Endothelial cell of umbilical vein (primary cell): ENCODE data around the gene NUDT15. TPM values are rescaled to one million over a fixed set of nuclear protein-coding genes. Genes with fewer than 3 reads are reported as not detected.

ENCODE experiments used
- BruUV-seq: library from RNA; stranded (reverse); fragments of 400-500 nt; replicated peaks from 2 replicates; lab custom pipeline; 2021; lab: Mats Ljungman, UMichigan
- CTCF ChIA-PET: fragments of 300-600, 350-600 bp; sonication (Branson Sonifier 250); formaldehyde crosslinking; loops from one replicate; lab custom pipeline; 2021; ENCODE audit warnings: antibody characterized with exemption, inconsistent platforms; lab: Charles Lee
- POLR2A ChIA-PET: fragments of 300-600, 350-600 bp; sonication (Branson Sonifier 250); formaldehyde crosslinking; loops from one replicate; lab custom pipeline; 2021; ENCODE audit warnings: antibody characterized with exemption, inconsistent platforms; lab: Charles Lee
- DNase-seq: peaks from one replicate; pipeline ENCODE4 v3.0.0-alpha.2; 2011; ENCODE audit warnings: low read depth, low spot score
- FAIRE-seq: peaks from 2 replicates; lab custom pipeline; 2011; peaks lifted over from hg19 to GRCh38; lab: Jason Lieb, UNC
- H2AFZ ChIP-seq: 2 replicates; pipeline ENCODE4 v1.6.0; 2012; ENCODE audit warnings: low read depth, low read length, control low read depth, inconsistent platforms
- H3K27ac ChIP-seq: 2 replicates; pipeline ENCODE4 v1.5.1; 2011; ENCODE audit warnings: low read depth, mild to moderate bottlenecking, control low read depth, low read length, moderate library complexity; ENCODE audit not compliant: insufficient read depth
- H3K27me3 ChIP-seq, 2 experiments: 2 replicates each; pipeline versions ENCODE4 v1.6.0 to v1.6.1; 2011; ENCODE audit warnings: low read length in 2 of 2, mixed read lengths in 1 of 2; ENCODE audit not compliant: control insufficient read depth in 2 of 2, insufficient read depth in 2 of 2
- H3K36me3 ChIP-seq, 2 experiments: 2 replicates in 1 of 2; 3 replicates in 1 of 2; pipeline ENCODE4 v1.5.1; 2011; ENCODE audit warnings: low read length in 2 of 2, mild to moderate bottlenecking in 1 of 2, moderate library complexity in 1 of 2; ENCODE audit not compliant: control insufficient read depth in 2 of 2, insufficient read depth in 2 of 2; ENCODE audit errors: extremely low read depth in 1 of 2
- H3K4me1 ChIP-seq: 3 replicates; pipeline ENCODE4 v1.5.1; 2011; ENCODE audit warnings: mild to moderate bottlenecking, low read length; ENCODE audit not compliant: control insufficient read depth, insufficient read depth; ENCODE audit errors: extremely low read depth
- H3K4me2 ChIP-seq: 2 replicates; pipeline ENCODE4 v1.6.1; 2011; ENCODE audit warnings: low read length, control low read depth, mixed read lengths; ENCODE audit not compliant: insufficient read depth
- H3K4me3 ChIP-seq, 3 experiments: fragments of 200-600 bp in 1 of 3; sonication (generic), shearing (Covaris generic) in 1 of 3; replicated peaks in 1 of 3; 2 replicates each; pipeline ENCODE4 v1.5.1; 2011 to 2016; ENCODE audit warnings: control low read depth in 3 of 3, low read length in 3 of 3, mild to moderate bottlenecking in 2 of 3, inconsistent platforms in 1 of 3, low read depth in 1 of 3, moderate library complexity in 1 of 3; ENCODE audit not compliant: insufficient read depth in 1 of 3
- H3K79me2 ChIP-seq: 2 replicates; pipeline ENCODE4 v1.6.0; 2012; ENCODE audit warnings: low read length, inconsistent platforms; ENCODE audit not compliant: control insufficient read depth, insufficient read depth
- H3K9ac ChIP-seq: replicated peaks from 2 replicates; pipeline ENCODE3; 2011; ENCODE audit warnings: low read length, control low read depth; ENCODE audit not compliant: insufficient read depth; ENCODE audit errors: extremely low read depth
- H3K9me1 ChIP-seq: replicated peaks from 3 replicates; pipeline ENCODE4 v1.6.0; 2011; ENCODE audit warnings: mild to moderate bottlenecking, low read length; ENCODE audit not compliant: control insufficient read depth, insufficient read depth; ENCODE audit errors: extremely low read depth
- H3K9me3 ChIP-seq: replicated peaks from 2 replicates; pipeline ENCODE4 v1.5.1; 2012; ENCODE audit warnings: low read length, inconsistent platforms; ENCODE audit not compliant: control insufficient read depth, insufficient read depth
- H4K20me1 ChIP-seq: replicated peaks from 2 replicates; pipeline ENCODE3; 2011; ENCODE audit warnings: mild to moderate bottlenecking, low read length; ENCODE audit not compliant: control insufficient read depth, insufficient read depth; ENCODE audit errors: extremely low read depth
- CTCF ChIP-seq, 2 donors: IDR thresholded peaks; 1 replicate in 1 of 2; 2 replicates in 1 of 2; pipeline ENCODE4 v1.5.1; 2011; ENCODE audit warnings: low read length in 2 of 2, mild to moderate bottlenecking in 2 of 2, moderate library complexity in 2 of 2, control low read depth in 1 of 2, inconsistent platforms in 1 of 2, low read depth in 1 of 2; ENCODE audit not compliant: insufficient read depth in 1 of 2; ENCODE audit errors: extremely low read depth in 1 of 2
- EZH2 ChIP-seq: IDR thresholded peaks from 2 replicates; pipeline ENCODE4 v1.6.1; 2012; ENCODE audit warnings: borderline replicate concordance, low read depth, mild to moderate bottlenecking, moderate library complexity, low read length, inconsistent platforms; ENCODE audit not compliant: severe bottlenecking
- FOS ChIP-seq: IDR thresholded peaks from 2 replicates; pipeline ENCODE4 v1.6.1; 2011; ENCODE audit warnings: mild to moderate bottlenecking, low read length, moderate library complexity, borderline replicate concordance; ENCODE audit not compliant: insufficient read depth
- GATA2 ChIP-seq: IDR thresholded peaks from 2 replicates; pipeline ENCODE4 v1.7.0; 2011; ENCODE audit warnings: low read depth, mild to moderate bottlenecking, moderate library complexity, mixed read lengths, low read length; ENCODE audit not compliant: insufficient read length, insufficient read depth
- JUN ChIP-seq: IDR thresholded peaks from 2 replicates; pipeline ENCODE4 v1.6.1; 2011; ENCODE audit warnings: borderline replicate concordance, low read depth; ENCODE audit not compliant: insufficient read length, insufficient read depth
- MYC ChIP-seq: IDR thresholded peaks from one replicate; pipeline ENCODE4 v1.6.1; 2011; ENCODE audit warnings: mild to moderate bottlenecking, low read depth, low read length
- POLR2AphosphoS5 ChIP-seq: IDR thresholded peaks from 2 replicates; pipeline ENCODE4 v1.6.1; 2012; ENCODE audit warnings: low read depth, mild to moderate bottlenecking, control low read depth, low read length, moderate library complexity; ENCODE audit not compliant: insufficient read depth
- dilution Hi-C: fragments of 300-500 bp; cut with MboI; formaldehyde crosslinking; loops from one replicate; pipeline ENCODE4 v1.15.0; 2019; ENCODE audit warnings: low sequenced_read_pairs; ENCODE audit not compliant: extremely low pct_ligation_motif_present
- intact Hi-C: fragments of 100-400 bp; cut with micrococcal nuclease; formaldehyde crosslinking; loops from one replicate; pipeline ENCODE4 v1.10.0; 2022
- polyA plus RNA-seq, 4 experiments: library from polyadenylated mRNA; depleted of rRNA in 3 of 4; stranded (reverse) in 3 of 4; unstranded in 1 of 4; fragments of >200 nt; gene quantifications; 2 replicates each; pipeline versions ENCODE4 v1.2.1 to v1.2.3, GENCODE V29; 2011 to 2012; ENCODE audit warnings: missing spikeins in 1 of 4
- total RNA-seq: library from RNA; stranded (reverse); gene quantifications from 2 replicates; pipeline ENCODE4 v1.2.3, GENCODE V29; 2021

NUDT15 gene
- total and polyA plus RNA-seq, 2 donors (not counting 3 experiments of a cell fraction or from before 2014, with no cell fraction given), result 13.3 to 21.6 TPM

- POLR2A ChIA-PET, result no interaction called here
- no TSS peak for BruUV-seq
- FAIRE-seq (no peak), DNase-seq (no peak)
- H3K9ac ChIP-seq, result peak overlapping the region; percentile 3
- peaks cover 39% of the 10 kb centered on the region for H3K79me2 ChIP-seq
- CTCF ChIA-PET, result no interaction called here
- dilution Hi-C loops, result no loop called here
- peaks cover 15% of the 10 kb centered on the region for H3K4me1 ChIP-seq
- H3K4me2 ChIP-seq, result peak overlapping the region; percentile 99
- H3K36me3 ChIP-seq, result peaks cover 0 to 2% of the 10 kb centered on the region in 2 experiments
- no peaks in the 10 kb centered on the region for H3K9me1 ChIP-seq
- H3K9me3 ChIP-seq, result no peaks in the 10 kb centered on the region
- H3K27me3 ChIP-seq, result no peaks in the 10 kb centered on the region
- intact Hi-C loops, result loop anchor here (5.0 to 10.0 kb wide), 3 partner anchors 95 to 232 kb away; partner anchors contain the start of gene ITM2B
- H2AFZ ChIP-seq, result no peak overlapping the region
- no peaks in the 10 kb centered on the region for H4K20me1 ChIP-seq
- peak overlapping the region in 2 of 3 experiments; percentile 88 to 93 for H3K4me3 ChIP-seq
- TF ChIP-seq POLR2AphosphoS5, result no peak
- TF ChIP-seq FOS, result no peak
- TF ChIP-seq MYC, result no peak
- no peak for TF ChIP-seq JUN
- no peak for TF ChIP-seq EZH2
- TF ChIP-seq CTCF (IDR thresholded peaks at IDR 0.05; ENCODE audit: extremely low read depth in 1 of 2, insufficient read depth in 1 of 2, low read depth in 1 of 2, low read length in 2 of 2), result no peak
- TF ChIP-seq GATA2, result no peak
- no peak overlapping the region for H3K27ac ChIP-seq
Measured at GRCh38 chr13:47999973-48000372, 37.6 kb upstream of the NUDT15 start.
